PC-9 (cell line): ENCODE measurements around the gene SERP1.

Experiments used
- EZH2 ChIP-seq: fragments of 200-600 bp; sonication (generic); IDR thresholded peaks from 2 replicates; pipeline ENCODE4 v1.8.0; 2017; ENCODE audit warnings: antibody characterized with exemption, low read depth
- TF ChIP-seq, protein P1 (sequence below): fragments of 200-600 bp; sonication (generic); conservative IDR thresholded peaks from 2 replicates; pipeline ENCODE4 v1.6.1; 2017; ENCODE audit warnings: mixed run types, antibody characterized with exemption, mild to moderate bottlenecking, moderate library complexity

DNA sequence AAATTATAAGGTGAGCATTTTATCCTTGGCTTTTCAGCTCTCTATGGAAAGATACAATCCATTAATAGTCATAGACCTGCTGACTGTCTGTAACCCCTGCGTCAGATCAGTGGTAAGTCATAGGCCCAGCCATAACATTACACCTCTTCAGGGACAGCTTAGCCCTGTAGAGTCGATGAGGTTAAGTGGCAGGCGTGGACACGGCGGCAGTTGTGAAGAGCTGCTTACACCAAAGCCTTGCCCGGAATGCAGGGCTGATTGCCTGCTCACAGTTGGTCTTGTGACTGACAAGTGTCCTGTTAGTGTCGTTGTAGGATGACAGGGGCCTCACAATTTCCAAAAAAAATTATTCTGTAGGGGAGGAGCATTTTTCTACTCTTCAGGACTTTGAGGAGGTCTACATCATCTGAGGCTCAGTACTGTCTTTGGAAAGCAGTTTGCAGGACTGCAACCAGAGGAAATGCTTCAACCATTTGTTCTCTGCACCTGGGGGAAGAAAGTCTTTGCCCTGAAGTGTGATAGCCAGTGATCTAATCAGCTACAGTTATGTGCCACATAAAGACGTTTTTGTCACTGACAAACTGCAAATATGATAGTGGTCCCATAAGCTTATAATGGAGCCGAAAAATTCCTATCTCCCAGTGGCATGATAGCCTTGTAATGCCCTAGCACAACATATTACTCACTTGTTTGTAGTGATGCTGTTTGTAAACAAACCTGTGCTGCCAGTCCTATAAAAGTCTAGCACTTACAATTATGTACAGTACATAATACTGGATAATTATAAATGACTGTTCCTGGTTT lies 41.9 kb upstream of the SERP1 start:
- TF ChIP-seq, protein P1, sequence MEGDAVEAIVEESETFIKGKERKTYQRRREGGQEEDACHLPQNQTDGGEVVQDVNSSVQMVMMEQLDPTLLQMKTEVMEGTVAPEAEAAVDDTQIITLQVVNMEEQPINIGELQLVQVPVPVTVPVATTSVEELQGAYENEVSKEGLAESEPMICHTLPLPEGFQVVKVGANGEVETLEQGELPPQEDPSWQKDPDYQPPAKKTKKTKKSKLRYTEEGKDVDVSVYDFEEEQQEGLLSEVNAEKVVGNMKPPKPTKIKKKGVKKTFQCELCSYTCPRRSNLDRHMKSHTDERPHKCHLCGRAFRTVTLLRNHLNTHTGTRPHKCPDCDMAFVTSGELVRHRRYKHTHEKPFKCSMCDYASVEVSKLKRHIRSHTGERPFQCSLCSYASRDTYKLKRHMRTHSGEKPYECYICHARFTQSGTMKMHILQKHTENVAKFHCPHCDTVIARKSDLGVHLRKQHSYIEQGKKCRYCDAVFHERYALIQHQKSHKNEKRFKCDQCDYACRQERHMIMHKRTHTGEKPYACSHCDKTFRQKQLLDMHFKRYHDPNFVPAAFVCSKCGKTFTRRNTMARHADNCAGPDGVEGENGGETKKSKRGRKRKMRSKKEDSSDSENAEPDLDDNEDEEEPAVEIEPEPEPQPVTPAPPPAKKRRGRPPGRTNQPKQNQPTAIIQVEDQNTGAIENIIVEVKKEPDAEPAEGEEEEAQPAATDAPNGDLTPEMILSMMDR = no peak
- no peak for TF ChIP-seq EZH2
